ENCODE measurements around the gene CALML3. TPM values are rescaled to one million over a fixed set of nuclear protein-coding genes. Genes with fewer than 3 reads are reported as not detected.
"Not testable (repeated sequence)": the region's sequence is repeated elsewhere in the genome, so short reads cannot be mapped to it uniquely, and the experiment has no call there.

Gene CALML3
- under 1 TPM in 1 of 4 donors, not detected in 3; 0.19 TPM for polyA plus RNA-seq (ENCODE audit: insufficient read length in 4 of 4)

DNA sequence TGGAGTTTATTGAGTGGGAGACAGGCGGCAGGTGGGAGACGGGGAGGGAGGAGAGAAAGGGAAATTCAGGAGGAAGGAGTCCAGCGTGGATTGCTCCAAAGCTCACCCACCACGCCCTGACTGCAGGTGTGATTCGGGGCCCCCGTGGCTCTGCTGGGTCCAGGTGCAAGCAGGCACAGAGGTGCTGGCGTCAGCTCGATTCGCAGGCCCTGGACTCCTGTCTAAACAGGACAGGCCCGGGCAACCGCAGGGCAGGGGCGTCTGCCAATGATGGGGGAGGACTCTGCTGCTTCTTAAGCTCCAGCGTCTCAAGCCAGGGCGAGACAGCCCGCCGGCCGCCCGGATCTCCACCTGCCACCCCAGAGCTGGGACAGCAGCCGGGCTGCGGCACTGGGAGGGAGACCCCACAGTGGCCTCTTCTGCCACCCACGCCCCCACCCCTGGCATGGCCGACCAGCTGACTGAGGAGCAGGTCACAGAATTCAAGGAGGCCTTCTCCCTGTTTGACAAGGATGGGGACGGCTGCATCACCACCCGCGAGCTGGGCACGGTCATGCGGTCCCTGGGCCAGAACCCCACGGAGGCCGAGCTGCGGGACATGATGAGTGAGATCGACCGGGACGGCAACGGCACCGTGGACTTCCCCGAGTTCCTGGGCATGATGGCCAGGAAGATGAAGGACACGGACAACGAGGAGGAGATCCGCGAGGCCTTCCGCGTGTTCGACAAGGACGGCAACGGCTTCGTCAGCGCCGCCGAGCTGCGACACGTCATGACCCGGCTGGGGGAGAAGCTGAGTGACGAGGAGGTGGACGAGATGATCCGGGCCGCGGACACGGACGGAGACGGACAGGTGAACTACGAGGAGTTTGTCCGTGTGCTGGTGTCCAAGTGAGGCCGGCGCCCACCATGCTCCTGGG is at the start of gene CALML3:
TSS of gene CALML3 (plus strand) at position 321 of the 920 bp plus-strand sequence. CDS start at position 446, 125 bp downstream.
- no peak for DNase-seq (ENCODE audit: low read depth in 4 of 4, low spot score in 3 of 4)

DNA sequence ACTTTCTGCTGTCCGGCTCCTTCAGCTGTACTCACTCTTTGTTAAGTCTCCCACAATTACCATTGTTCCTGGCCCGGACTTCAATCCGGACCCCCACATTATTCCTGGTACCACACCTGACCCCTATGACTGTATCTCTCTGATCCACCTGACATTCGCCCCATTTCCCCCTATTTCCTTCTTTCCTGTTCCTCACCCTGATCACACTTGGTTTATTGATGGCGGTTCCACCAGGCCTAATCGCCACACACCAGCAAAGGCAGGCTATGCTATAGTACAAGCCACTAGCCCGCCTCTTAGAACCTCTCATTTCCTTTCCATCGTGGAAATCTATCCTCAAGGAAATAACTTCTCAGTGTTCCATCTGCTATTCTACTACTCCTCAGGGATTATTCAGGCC is 49.7 kb upstream of the CALML3 start:
- not testable (repeated sequence) for DNase-seq (ENCODE audit: low read depth in 4 of 4, low spot score in 3 of 4)

DNA sequence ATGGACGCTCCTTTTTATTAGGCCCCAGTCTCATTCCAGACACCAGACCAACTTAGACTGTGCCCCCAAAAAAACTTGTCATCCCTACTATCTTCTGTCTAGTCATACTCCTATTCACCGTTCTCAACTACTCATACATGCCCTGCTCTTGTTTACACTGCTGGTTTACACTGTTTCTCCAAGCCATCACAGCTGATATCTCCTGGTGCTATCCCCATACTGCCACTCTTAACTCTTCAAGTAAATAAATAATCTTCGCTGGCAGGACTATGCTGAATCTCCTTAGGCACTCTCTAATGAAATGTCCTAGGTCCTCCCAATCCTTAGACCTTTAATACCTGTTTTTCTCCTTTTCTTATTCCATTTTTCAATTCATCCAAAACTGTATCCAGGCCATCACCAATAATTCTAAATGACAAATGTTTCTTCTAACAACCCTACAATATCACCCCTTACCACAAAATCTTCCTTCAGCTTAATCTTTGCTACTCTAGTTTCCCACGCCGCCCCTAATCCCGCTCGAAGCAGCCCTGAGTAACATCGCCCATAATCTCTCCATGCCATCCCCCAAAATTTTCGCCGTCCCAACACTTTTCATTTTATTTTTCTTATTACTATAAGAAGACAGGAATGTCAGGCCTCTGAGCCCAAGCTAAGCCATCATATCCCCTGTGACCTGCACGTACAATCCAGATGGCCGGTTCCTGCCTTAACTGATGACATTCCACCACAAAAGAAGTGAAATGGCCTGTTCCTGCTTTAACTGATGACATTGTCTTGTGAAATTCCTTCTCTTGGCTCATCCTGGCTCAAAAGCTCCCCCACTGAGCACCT is 48.6 kb upstream of the CALML3 start:
- DNase-seq (ENCODE audit: low read depth in 4 of 4, low spot score in 3 of 4) = not testable (repeated sequence)

DNA sequence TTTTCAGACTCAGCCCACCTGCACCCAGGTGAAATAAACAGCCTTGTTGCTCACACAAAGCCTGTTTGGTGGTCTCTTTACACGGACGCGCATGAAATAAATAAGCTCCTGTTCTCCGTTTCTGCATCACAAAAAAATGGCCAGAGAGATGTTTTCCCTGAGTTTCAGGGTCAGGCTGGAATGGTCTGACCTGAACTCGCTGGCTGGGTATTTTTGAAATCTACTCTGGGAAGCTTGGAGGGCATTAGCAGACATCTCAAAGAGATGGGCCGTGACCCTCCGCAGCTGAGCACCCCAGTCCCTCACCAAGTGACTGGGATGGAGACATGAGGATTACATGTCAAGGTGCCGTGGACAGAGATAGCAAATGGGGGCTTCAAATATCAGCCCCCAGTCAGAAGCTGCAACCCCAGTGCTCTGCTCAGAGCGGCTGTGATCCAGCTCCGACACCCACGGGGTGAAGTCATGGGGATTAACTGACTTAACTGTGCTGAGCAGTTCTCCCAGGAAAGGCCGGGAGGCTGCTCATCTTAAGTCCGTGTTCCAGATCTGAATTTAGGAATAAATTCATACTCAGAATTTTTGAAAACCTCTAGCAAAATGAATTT is 47.7 kb upstream of the CALML3 start:
- DNase-seq (ENCODE audit: low read depth in 4 of 4, low spot score in 3 of 4) = no peak

DNA sequence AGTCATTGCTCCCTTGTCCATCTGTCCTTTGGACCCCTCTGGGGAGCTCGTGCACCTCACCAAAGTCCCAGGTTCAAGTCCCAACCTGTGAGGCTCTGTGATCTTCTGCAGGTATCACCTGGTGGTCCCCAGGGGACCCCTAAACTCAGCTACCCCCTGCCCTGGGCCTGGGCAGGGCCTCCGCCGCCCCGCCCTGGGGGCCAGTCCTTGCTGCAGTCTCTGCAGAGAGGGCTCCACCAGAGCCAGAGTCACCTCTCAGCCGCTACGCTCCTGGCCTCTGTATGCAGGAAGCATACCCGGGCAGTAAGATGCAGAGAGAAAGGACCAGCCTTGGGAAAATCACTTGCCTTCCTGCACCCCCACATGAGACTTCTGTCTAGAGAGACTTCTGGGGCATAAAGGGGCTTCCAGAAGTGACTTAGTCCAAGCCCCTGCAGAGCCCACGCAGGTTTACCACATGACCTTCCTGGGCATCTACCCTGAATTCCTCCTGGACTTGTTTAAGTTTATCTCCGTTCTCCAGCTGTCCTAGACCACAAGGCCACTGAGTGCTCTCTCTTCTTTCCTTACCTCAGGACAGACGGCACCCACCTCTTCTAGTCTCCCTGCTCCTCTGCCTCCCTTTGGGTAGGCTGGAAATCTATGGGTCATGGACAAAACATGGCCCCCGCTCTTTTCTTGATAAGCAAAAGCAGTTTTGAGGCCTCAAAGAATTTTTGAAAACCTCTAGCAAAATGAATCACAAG is 46.6 kb upstream of the CALML3 start:
- DNase-seq (ENCODE audit: low read depth in 4 of 4, low spot score in 3 of 4) = no peak

DNA sequence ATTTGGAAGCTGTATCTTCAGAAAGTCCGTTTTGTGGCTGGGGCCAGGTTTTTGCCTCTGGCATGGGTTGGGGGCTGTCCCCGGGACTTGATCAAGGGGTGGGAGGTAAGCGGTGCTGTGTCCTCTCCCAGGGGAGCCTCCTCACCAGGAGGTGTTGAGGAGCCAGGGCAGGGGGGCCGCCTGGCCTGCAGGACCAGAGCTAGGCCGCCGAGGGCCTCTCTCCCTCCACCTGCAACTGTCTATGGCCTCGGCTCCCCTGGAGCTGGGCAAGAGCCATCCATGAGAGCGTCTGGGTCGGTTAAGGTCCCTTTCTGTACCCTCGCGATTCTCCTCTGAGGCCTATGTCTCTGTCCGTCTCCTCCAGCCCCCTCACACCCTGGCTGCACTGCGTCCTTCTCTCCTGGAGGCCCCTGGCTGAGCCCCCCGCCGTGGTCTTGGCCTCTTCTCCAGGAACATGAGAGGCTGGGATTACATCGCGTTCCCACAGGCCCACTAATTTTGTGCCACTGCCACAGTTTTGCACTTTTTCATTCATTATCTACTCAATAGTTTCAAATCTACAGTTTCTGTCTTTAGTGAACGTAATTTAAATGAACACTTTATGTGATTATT is 46.0 kb upstream of the CALML3 start:
- DNase-seq (ENCODE audit: low read depth in 4 of 4, low spot score in 3 of 4) = no peak

DNA sequence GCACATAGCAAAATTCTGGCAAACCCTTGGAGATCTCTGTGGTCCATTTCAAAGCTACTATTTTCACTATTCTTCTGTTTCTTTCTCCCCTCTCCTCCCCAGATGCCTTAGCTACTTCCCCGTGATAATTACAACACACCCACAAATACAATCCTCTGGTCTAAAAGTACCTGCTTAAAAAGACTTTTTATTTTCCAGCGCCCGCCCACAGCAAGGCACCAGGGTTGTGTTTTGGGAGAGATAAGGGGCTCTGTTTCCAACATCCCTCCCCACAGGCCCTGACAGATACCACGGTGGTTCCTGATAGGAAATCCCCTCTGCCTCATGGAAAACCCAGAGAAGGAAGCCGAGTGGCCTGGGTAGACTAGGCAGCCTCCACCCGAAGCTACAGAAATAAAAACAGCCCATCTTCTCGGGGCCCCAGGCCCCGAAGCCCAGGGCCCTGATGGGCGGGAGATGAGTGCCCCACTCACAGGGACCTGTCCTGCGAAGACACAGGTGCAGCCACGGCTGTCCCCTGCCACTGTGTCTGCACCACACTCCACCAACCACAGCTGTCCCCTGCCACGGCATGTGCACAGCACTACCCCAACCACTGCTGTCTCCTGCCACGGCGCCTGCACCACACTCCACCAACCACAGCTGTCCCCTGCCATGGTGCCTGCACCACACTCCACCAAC is 45.1 kb upstream of the CALML3 start:
- no peak for DNase-seq (ENCODE audit: low read depth in 4 of 4, low spot score in 3 of 4)

DNA sequence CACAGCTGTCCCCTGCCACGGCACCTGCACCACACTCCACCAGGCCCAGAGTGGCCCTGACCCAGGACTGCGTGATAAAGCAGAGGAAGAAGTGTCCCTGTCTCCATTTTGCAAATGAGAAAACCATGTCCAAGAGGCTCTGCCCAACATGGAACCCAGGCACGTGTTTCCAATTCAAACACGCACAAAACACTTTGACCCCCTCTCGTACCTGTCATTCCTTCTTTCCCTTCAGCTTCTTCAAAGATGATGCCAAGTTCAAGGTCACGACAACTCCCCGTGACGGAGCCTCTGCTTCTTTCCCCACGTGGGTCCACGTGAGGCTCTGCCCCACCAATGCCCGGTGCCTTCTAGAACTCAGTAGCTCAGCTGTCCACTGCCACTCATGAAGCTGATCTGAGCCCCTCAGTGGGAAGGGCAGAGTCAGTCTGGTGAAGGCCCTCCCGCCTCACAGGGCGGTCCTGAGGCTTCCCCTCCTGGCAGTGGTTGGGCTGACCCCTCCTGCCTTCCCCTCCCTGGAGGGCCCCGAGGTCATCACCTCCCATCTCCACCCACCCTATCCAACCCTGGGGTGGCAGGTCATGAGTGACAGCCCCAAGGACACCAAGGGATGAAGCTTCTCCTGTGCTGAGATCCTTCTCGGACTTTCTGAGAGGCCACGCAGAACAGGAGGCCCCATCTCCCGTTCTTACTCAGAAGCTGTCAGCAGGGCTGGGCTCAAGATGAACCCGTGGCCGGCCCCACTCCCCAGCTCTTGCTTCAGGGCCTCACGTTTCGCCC is 44.4 kb upstream of the CALML3 start:
- no peak for DNase-seq (ENCODE audit: low read depth in 4 of 4, low spot score in 3 of 4)

DNA sequence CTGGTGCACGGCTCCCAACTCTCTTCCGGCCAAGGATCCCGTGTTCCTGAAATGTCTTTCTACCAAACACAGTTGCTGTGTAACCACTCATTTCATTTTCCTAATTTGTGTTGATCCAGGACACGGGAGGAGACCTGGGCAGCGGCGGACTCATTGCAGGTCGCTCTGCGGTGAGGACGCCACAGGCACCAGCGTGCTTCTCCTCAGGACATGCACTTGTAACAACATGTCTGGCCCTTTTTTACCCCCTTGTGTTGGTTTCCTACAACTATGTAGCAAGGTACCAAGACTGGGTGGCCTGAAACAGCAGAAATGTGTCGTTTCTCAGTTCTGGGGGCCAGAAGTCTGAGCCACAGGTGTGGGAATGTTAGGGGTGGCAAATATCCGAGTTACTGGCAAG is 43.6 kb upstream of the CALML3 start:
- no peak for DNase-seq (ENCODE audit: low read depth in 4 of 4, low spot score in 3 of 4)

DNA sequence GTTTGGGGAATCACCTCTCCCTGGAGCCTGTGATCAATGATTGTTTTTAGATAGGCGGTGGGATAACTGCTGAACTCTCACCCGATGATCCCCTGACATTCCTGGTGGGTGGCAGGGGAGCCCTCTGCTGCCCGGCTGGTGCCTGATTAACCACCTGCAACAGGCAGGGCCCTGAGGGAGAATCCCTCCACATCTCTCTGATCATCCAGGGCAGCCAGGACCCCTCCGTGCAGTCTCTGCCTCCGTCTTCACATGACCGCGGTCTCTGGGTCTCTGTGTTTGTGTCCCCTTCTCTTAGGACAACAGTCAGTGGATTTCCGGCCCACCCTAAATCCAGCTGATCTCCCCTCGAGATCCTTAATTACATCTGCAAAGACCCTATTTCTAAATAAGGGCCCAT is 42.7 kb upstream of the CALML3 start:
- no peak for DNase-seq (ENCODE audit: low read depth in 4 of 4, low spot score in 3 of 4)

DNA sequence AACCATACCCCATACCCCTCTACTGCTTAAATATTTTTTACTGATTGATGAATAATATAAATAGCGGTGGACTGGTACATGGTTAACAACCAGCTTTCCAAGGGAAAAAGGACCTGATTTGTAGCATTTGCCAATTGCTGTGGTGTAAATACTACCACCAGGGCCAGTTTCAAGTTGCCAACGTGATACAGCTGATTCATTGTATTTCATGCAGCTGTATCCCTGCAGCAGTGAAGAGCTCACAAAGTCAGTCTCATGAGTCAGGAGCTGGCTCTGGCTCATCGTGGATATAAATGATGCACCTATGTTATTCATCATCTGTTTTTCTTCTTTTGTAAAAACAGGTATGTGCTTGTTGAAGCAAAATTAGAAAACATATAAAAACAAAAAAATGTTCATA is 40.6 kb upstream of the CALML3 start:
- DNase-seq (ENCODE audit: low read depth in 4 of 4, low spot score in 3 of 4) = no peak

DNA sequence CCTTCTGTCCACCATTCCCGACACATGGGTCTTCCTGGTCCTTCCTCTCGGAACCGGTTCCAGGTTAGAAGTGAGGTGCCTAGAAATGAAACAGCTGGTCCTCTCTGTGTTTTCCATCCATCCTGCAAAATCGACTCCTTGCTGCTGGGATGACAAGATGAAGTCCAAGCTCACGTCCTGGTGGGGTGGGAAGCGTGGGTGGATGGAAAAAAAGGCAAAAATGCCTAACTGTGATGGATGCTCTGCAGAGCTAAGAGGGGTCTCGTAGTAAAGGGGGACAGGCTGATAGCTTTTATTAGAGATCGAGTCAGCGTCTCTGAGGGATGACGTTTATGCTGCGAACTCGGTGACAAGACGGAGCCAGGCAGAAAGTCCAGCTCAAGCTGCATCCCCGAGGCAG is 39.5 kb upstream of the CALML3 start:
- no peak for DNase-seq (ENCODE audit: low read depth in 4 of 4, low spot score in 3 of 4)

DNA sequence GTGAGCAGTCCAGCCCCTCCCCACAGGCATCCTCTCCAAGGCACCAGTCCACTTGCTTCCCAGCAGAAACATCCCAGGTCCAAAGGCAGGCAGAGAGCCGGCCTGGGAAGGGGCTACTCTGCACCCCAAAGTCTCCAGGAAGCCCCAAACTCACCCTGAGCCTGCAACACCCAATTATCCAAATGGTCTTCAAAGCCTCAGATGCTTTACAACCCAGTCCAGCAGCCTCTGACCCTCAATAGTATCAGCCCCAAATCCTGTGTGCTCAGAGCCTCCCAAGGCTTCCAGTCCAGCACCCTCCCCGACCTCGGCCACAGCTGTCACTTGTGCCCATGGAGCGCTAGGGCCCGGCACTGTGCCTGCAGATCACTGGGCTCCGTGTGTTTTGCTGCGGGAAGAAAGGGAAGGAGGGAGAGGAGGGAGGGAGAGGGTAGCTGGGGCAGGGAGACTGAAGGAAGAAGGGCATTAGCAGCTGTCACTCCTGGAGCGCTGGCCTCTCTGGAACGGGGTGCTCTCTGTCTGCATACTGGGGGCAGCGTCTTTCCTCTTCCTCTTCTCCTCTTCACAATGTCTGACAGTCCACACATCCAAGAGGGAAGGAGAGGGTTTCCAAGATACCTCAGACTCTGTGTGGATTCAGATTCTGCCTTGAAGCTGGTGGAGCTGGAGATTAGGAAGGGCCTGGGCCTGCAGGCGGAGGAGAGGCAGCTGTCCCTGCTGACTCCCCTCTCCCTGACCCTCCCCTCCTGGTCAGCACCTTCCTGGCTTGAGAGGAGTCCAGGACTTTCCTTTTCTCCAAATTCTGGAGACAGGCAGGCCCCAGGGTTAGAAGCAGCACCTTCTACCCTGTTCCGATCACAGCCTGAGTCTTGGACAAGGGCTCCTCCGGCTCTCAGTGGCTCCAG is 38.6 kb upstream of the CALML3 start:
- no peak for DNase-seq (ENCODE audit: low read depth in 4 of 4, low spot score in 3 of 4)

DNA sequence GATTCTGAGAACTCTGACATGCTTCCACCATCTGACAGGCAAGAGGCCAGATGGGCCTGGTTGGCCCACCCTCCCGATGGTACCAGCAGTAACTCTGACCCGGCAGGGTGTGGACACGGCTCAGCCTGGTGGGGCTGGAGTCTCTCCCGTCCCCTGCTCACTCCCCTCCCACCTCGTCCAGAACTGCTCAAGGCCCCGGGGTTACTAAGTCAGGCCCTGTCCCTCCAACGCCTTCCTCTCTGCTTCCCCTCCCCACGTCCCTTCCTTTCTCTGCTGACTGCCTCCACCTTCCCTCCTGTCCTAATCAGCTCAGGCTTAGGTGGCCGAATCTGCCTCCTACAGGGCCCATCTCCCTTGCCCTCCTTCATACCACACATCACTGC is 37.9 kb upstream of the CALML3 start:
- no peak for DNase-seq (ENCODE audit: low read depth in 4 of 4, low spot score in 3 of 4)

DNA sequence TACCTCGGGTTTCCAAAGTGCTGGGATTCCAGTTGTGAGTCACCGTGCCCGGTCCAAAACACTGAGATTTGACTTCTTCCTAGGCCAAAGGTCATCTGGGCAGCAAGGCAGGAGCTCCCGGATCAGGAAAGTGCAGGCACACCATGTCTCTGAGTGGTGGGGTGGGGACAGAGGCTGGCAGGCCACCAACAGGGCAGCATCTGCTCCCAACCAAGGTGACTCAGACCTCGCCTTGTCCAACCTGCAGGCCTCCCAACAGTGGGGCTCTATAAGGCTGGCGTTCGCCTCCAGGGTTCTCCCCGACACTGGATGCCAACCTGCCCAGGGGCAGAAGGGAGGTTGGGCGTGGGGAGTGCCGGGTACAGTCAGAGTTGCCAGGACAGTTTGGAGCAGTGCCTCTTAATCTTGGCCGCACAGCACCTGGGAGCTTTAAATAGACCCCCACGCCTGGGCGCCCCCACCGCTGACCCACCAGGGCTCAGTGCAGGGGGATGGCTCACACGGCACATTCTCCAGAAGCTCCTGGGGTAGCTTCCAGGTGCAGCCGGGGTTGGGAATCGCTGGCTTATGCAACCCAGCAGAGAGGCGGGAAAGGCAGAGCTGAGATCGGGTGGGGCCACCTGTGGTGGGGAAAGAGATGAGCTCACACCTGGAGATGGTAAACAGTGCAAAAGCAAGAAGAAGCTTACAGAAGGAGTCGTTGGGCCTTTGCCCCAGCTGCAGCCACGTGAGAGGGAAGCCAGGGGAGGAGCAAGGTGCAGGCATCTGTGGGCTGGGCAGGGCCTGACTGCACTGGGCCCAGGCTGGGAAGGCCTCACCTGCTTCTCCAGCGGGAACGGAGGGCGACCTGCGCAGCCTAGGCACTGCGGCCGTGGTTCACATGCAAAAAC is 36.2 kb upstream of the CALML3 start:
- no peak for DNase-seq (ENCODE audit: low read depth in 4 of 4, low spot score in 3 of 4)

DNA sequence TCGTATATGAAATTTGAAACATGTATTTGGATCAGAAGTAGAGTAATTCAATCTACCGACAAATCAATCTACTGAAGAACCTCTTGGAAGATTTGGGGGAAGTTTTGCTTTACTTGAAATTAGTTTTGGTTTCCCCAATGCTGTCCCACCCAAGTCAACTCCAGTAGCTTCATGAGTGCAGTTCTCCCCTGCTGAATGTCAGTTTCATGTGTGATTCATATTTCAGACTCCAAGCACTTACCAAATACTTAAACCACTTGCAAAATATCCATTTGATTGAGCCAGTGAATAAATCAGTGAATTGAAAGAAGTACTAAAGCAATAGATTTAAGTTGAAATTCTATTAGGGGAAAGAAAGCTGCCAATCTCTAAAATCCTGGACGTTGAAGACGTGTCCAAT is 34.7 kb upstream of the CALML3 start:
- DNase-seq (ENCODE audit: low read depth in 4 of 4, low spot score in 3 of 4) = no peak
